ENCODE results near the gene VSTM2L.

VSTM2L gene

GRCh38 chr20:37991157-37991866 lies 88.4 kb downstream of the VSTM2L start:
- no peak for DNase-seq

- DNase-seq: no peak
Observed at GRCh38 chr20:37991908-37992307, 89.0 kb downstream of the VSTM2L start.

GRCh38 chr20:37992802-37993409 lies 90.0 kb downstream of the VSTM2L start:
- no peak for DNase-seq

GRCh38 chr20:37994512-37994911 lies 91.6 kb downstream of the VSTM2L start:
- DNase-seq: no peak
